Lung (tissue), 12 donors: Measurements from ENCODE around the gene CNTRL. TPM values are rescaled to one million over a fixed set of nuclear protein-coding genes. Genes with fewer than 3 reads are reported as not detected.

Experiments
- ATAC-seq: fragments of 200-7000 bp; cut with Tn5 transposase; one replicate; pipeline ENCODE4 v1.9.1; 2020; ENCODE audit warnings: moderate number of reproducible peaks; ENCODE audit not compliant: insufficient read depth, low FRiP score
- DNase-seq, 3 donors: peaks; one replicate each; pipeline ENCODE4 v3.0.0-alpha.2; 2013 to 2017
- H3K27ac ChIP-seq, 2 donors: one replicate each; pipeline ENCODE4 v1.5.1; 2013; ENCODE audit warnings: mild to moderate bottlenecking in 2 of 2, moderate library complexity in 2 of 2, control low read depth in 1 of 2, inconsistent platforms in 1 of 2, low read depth in 1 of 2, low read length in 1 of 2
- H3K27me3 ChIP-seq, 3 donors: one replicate each; pipeline ENCODE4 v1.5.1; 2013; ENCODE audit warnings: low read length in 2 of 3; ENCODE audit not compliant: control insufficient read depth in 3 of 3, insufficient read depth in 3 of 3
- H3K36me3 ChIP-seq, 4 donors: one replicate each; pipeline ENCODE4 v1.5.1; 2013; ENCODE audit warnings: low read length in 4 of 4, mild to moderate bottlenecking in 1 of 4, moderate library complexity in 1 of 4; ENCODE audit not compliant: control insufficient read depth in 4 of 4, insufficient read depth in 4 of 4
- H3K4me1 ChIP-seq, 5 donors: one replicate each; pipeline ENCODE4 v1.5.1; 2013; ENCODE audit warnings: low read length in 5 of 5, mild to moderate bottlenecking in 2 of 5, moderate library complexity in 1 of 5; ENCODE audit not compliant: control insufficient read depth in 5 of 5, insufficient read depth in 5 of 5
- H3K4me3 ChIP-seq: one replicate; pipeline ENCODE4 v1.5.1; 2013; ENCODE audit warnings: mild to moderate bottlenecking, control low read depth, moderate library complexity
- H3K9ac ChIP-seq, 2 donors: one replicate each; pipeline ENCODE4 v1.5.1; 2013; ENCODE audit warnings: low read length in 2 of 2, control low read depth in 1 of 2; ENCODE audit not compliant: insufficient read depth in 1 of 2
- H3K9me3 ChIP-seq, 4 donors: one replicate each; pipeline ENCODE4 v1.5.1; 2013; ENCODE audit warnings: low read length in 3 of 4, mild to moderate bottlenecking in 1 of 4, moderate library complexity in 1 of 4; ENCODE audit not compliant: control insufficient read depth in 4 of 4, insufficient read depth in 3 of 4
- WGBS, 2 donors: extraction: QIAGEN DNeasy Blood & Tissue Kit; methylation state at CpG; one replicate each; pipeline ENCODE4 v1.1.7; 2013; 5-methylcytosine and 5-hydroxymethylcytosine counted together
- polyA plus RNA-seq, 2 donors: library from polyadenylated mRNA; stranded (reverse); fragments of 200-250 nt; gene quantifications; one replicate each; pipeline ENCODE4 v1.2.1, GENCODE V29; 2013
- total RNA-seq, 2 donors: library from RNA; depleted of rRNA in 1 of 2; stranded (reverse); fragments of >200 nt in 1 of 2; gene quantifications; one replicate each; pipeline ENCODE4 v1.2.1, GENCODE V29; 2014 to 2021
- TF ChIP-seq, protein P1 (sequence below): IDR thresholded peaks from 2 replicates; pipeline ENCODE4 v1.5.1; 2012; ENCODE audit warnings: mild to moderate bottlenecking; ENCODE audit errors: control extremely low read depth, extremely low read depth
- donor health status: control.
- donor health status: control.
- donor health status: Bipolar disorder and iron deficiency.
- donor health status: healthy.
- donor health status: DM: yes; HTN: yes; CAD: no.

CNTRL gene
- total and polyA plus RNA-seq, 4 donors = 9.5 to 42.9 (median 18.3) TPM

DNA sequence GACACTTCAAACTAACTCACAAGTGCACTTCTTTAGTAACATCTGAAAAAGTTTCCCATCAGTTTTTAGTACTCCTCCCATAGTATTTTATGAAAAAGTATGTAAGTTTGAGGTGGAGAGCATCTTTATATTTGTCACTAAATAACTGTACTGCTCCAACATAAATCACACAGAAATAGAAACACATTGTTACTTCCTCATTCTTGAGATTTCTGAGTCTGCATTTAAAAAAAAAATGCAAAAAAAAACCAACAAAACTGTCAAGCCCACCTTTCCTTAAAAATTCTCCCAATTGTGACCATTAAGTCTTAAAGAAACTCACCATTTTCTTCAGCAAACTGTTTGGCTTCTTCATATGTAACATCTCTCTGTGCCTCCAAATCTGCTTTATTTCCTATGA, 108.2 kb downstream of the CNTRL start:
- H3K27ac ChIP-seq = peak overlapping the region in 1 of 2 donors; percentile 33
- TF ChIP-seq, protein P1, sequence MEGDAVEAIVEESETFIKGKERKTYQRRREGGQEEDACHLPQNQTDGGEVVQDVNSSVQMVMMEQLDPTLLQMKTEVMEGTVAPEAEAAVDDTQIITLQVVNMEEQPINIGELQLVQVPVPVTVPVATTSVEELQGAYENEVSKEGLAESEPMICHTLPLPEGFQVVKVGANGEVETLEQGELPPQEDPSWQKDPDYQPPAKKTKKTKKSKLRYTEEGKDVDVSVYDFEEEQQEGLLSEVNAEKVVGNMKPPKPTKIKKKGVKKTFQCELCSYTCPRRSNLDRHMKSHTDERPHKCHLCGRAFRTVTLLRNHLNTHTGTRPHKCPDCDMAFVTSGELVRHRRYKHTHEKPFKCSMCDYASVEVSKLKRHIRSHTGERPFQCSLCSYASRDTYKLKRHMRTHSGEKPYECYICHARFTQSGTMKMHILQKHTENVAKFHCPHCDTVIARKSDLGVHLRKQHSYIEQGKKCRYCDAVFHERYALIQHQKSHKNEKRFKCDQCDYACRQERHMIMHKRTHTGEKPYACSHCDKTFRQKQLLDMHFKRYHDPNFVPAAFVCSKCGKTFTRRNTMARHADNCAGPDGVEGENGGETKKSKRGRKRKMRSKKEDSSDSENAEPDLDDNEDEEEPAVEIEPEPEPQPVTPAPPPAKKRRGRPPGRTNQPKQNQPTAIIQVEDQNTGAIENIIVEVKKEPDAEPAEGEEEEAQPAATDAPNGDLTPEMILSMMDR = no peak
- no peak for DNase-seq
- H3K9ac ChIP-seq = no peak overlapping the region
- no peaks in the 10 kb centered on the region for H3K27me3 ChIP-seq
- H3K36me3 ChIP-seq = peaks cover 4 to 36% (median 17%) of the 10 kb centered on the region in 4 donors
- H3K9me3 ChIP-seq = no peaks in the 10 kb centered on the region
- ATAC-seq = no peak
- peaks cover 0 to 23% (median 5%) of the 10 kb centered on the region in 5 donors for H3K4me1 ChIP-seq
- no peak overlapping the region for H3K4me3 ChIP-seq

GRCh38 chr9:121183666-121184423, 109.1 kb downstream of the CNTRL start:
- WGBS, 2 donors = 82 to 83% methylated on average over 3 of the region's 3 CpGs
- no peak overlapping the region for H3K4me3 ChIP-seq
- H3K9ac ChIP-seq = no peak overlapping the region
- no peak overlapping the region for H3K27ac ChIP-seq
- H3K9me3 ChIP-seq = no peaks in the 10 kb centered on the region
- peaks cover 4 to 37% (median 15%) of the 10 kb centered on the region in 4 donors for H3K36me3 ChIP-seq
- TF ChIP-seq, protein P1 = no peak
- DNase-seq = no peak
- peaks cover 0 to 23% (median 5%) of the 10 kb centered on the region in 5 donors for H3K4me1 ChIP-seq
- no peak for ATAC-seq
- no peaks in the 10 kb centered on the region for H3K27me3 ChIP-seq

- ATAC-seq = no peak
- Histone ChIP-seq H3K4me1 (peaks cover 0 to 23% (median 5%) of the 10 kb centered on the region in 5 donors), H3K9ac (no peak overlapping the region), H3K36me3 (peaks cover 4 to 38% (median 14%) of the 10 kb centered on the region in 4 donors), H3K27ac (no peak overlapping the region), H3K4me3 (no peak overlapping the region), H3K27me3 (no peaks in the 10 kb centered on the region), H3K9me3 (no peaks in the 10 kb centered on the region)
- TF ChIP-seq, protein P1 = no peak
- no peak for DNase-seq
Measured at GRCh38 chr9:121184463-121184862, 109.7 kb downstream of the CNTRL start.
